H1 (cell line): ENCODE data around the gene ZSCAN25. TPM values are rescaled to one million over a fixed set of nuclear protein-coding genes. Genes with fewer than 3 reads are reported as not detected.

Experiments
- polyA plus RNA-seq, 7 experiments: library from polyadenylated mRNA; depleted of rRNA in 3 of 7; stranded (reverse) in 5 of 7; unstranded in 2 of 7; fragments of >200 nt in 5 of 7; fragments of 200-250 nt in 2 of 7; gene quantifications; 1 replicate in 5 of 7; 2 replicates in 1 of 7; 4 replicates in 1 of 7; pipeline versions ENCODE4 v1.2.1 to v1.2.3, GENCODE V29; 2011 to 2013; ENCODE audit warnings: missing spikeins in 2 of 7, mixed read lengths in 2 of 7
- total RNA-seq: library from RNA; stranded (reverse); fragmentation: NEBNext Ultra II Directional; extraction: Animal tissue kit (Norgen Biotek cat#: 25700); gene quantifications from 2 replicates; pipeline ENCODE4 v1.2.1, GENCODE V29; 2021
- TF ChIP-seq, protein P1 (sequence below), 3 experiments: IDR thresholded peaks; 1 replicate in 2 of 3; 2 replicates in 1 of 3; pipeline versions ENCODE4 v1.5.1 to v1.6.1; 2011; ENCODE audit warnings: low read length in 3 of 3, mild to moderate bottlenecking in 3 of 3, inconsistent platforms in 2 of 3, low read depth in 1 of 3, moderate library complexity in 1 of 3; ENCODE audit not compliant: insufficient read depth in 1 of 3; ENCODE audit errors: control extremely low read depth in 1 of 3

The ZSCAN25 gene
- total and polyA plus RNA-seq, 2 of the 8 experiments (the other 6 are each of a cell fraction or from before 2014, with no cell fraction given) = 10.1 to 18.6 TPM

DNA sequence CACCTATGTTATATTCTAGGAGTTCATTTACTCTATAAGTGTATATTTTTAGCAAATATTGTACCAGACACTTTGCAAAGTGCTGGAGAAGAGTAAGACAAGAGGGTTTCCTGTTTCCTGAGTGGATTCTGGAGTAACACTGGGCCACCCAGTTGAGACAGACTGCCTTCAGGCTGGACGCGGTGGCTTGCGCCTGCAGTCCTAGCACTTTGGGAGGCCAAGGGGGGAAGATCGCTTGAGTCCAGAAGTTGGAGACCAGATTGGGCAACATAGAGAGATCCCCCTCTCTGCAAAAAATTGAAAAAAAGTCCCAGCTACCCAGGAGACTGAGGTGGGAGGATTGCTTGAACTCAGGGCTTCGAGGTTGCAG is 772 bp upstream of the ZSCAN25 start (continued):
- TF ChIP-seq, protein P1, sequence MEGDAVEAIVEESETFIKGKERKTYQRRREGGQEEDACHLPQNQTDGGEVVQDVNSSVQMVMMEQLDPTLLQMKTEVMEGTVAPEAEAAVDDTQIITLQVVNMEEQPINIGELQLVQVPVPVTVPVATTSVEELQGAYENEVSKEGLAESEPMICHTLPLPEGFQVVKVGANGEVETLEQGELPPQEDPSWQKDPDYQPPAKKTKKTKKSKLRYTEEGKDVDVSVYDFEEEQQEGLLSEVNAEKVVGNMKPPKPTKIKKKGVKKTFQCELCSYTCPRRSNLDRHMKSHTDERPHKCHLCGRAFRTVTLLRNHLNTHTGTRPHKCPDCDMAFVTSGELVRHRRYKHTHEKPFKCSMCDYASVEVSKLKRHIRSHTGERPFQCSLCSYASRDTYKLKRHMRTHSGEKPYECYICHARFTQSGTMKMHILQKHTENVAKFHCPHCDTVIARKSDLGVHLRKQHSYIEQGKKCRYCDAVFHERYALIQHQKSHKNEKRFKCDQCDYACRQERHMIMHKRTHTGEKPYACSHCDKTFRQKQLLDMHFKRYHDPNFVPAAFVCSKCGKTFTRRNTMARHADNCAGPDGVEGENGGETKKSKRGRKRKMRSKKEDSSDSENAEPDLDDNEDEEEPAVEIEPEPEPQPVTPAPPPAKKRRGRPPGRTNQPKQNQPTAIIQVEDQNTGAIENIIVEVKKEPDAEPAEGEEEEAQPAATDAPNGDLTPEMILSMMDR (IDR thresholded peaks at IDR 0.05; ENCODE audit: control extremely low read depth in 1 of 3, insufficient read depth in 1 of 3, low read depth in 1 of 3, low read length in 3 of 3) = no peak
